ENCODE measurements around the gene HNRNPR. TPM values are rescaled to one million over a fixed set of nuclear protein-coding genes. Genes with fewer than 3 reads are reported as not detected.

The HNRNPR gene
- total and polyA plus RNA-seq, 9 of the 15 experiments (the other 6 are each of a cell fraction or from before 2014, with no cell fraction given): 80.9 to 372 (median 301) TPM

GRCh38 chr1:23322770-23323169 is 21.3 kb downstream of the HNRNPR start:
- Histone ChIP-seq H3K4me3 (no peak overlapping the region), H3K4me1 (replicated peaks in 1 of 2; ENCODE audit: control insufficient read depth in 2 of 2, insufficient read depth in 2 of 2, low read length in 2 of 2) (no peaks in the 10 kb centered on the region), H3K27me3 (ENCODE audit: control insufficient read depth in 2 of 2, insufficient read depth in 2 of 2, low read length in 2 of 2) (no peaks in the 10 kb centered on the region), H3K9me1 (ENCODE audit: control insufficient read depth, insufficient read depth, low read length) (no peaks in the 10 kb centered on the region), H3K79me2 (ENCODE audit: control insufficient read depth, insufficient read depth, low read length) (peaks cover 57% of the 10 kb centered on the region), H3K9ac (ENCODE audit: insufficient read depth in 1 of 2, low read depth in 2 of 2, low read length in 2 of 2) (no peak overlapping the region), H4K20me1 (replicated peaks; ENCODE audit: control insufficient read depth, insufficient read depth, low read length) (no peaks in the 10 kb centered on the region), H3K27ac (ENCODE audit: extremely low read depth, low read depth, low read length) (no peak overlapping the region), H3K36me3 (ENCODE audit: control insufficient read depth, insufficient read depth, low read length) (peaks cover 83% of the 10 kb centered on the region), H2AFZ (ENCODE audit: low read depth, low read length) (no peak overlapping the region), H3K9me3 (replicated peaks; ENCODE audit: control insufficient read depth, insufficient read depth, low read depth, low read length) (no peaks in the 10 kb centered on the region), H3K4me2 (ENCODE audit: insufficient read depth, low read length) (no peak overlapping the region)
- intact Hi-C loops (cut with micrococcal nuclease): no loop called here
- no peak for ATAC-seq
- FAIRE-seq: no peak
- TF ChIP-seq KLF13 (tag; IDR thresholded peaks at IDR 0.05; ENCODE audit: borderline replicate concordance, low read depth): no peak
- TF ChIP-seq ZNF146 (CRISPR knock-in tag; IDR thresholded peaks at IDR 0.05; ENCODE audit: unreplicated experiment): no peak
- TF ChIP-seq HMGN3 (IDR thresholded peaks at IDR 0.05; ENCODE audit: borderline replicate concordance, extremely low read depth, insufficient read length, low read depth, low read length): no peak
- no peak for TF ChIP-seq MTA2 (IDR thresholded peaks at IDR 0.05; ENCODE audit: low read depth)
- TF ChIP-seq RBM14 (IDR thresholded peaks at IDR 0.05; ENCODE audit: borderline replicate concordance, insufficient read depth, low read depth, low read length): no peak
- no peak for TF ChIP-seq SMARCB1 (IDR thresholded peaks at IDR 0.05; ENCODE audit: insufficient read length, low read depth)
- TF ChIP-seq ZC3H8 (IDR thresholded peaks at IDR 0.05): no peak
- TF ChIP-seq HLTF (IDR thresholded peaks at IDR 0.05): no peak
- TF ChIP-seq ZNF778 (CRISPR knock-in tag; IDR thresholded peaks at IDR 0.05): no peak
- TF ChIP-seq, protein P1, sequence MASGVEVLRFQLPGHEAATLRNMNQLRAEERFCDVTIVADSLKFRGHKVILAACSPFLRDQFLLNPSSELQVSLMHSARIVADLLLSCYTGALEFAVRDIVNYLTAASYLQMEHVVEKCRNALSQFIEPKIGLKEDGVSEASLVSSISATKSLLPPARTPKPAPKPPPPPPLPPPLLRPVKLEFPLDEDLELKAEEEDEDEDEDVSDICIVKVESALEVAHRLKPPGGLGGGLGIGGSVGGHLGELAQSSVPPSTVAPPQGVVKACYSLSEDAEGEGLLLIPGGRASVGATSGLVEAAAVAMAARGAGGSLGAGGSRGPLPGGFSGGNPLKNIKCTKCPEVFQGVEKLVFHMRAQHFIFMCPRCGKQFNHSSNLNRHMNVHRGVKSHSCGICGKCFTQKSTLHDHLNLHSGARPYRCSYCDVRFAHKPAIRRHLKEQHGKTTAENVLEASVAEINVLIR (CRISPR knock-in tag; IDR thresholded peaks at IDR 0.05): no peak
- no peak for TF ChIP-seq SAP30 (IDR thresholded peaks at IDR 0.05; ENCODE audit: borderline replicate concordance, insufficient read depth, low read depth, low read length, poor library complexity, severe bottlenecking)
- TF ChIP-seq ZNF354B (CRISPR knock-in tag; IDR thresholded peaks at IDR 0.05): no peak
- TF ChIP-seq TEAD1 (CRISPR knock-in tag; IDR thresholded peaks at IDR 0.05): no peak
- no peak for TF ChIP-seq NR2C2 (CRISPR knock-in tag; IDR thresholded peaks at IDR 0.05)
- TF ChIP-seq NR2C2 (tag; IDR thresholded peaks at IDR 0.05): no peak
- TF ChIP-seq MTA3 (IDR thresholded peaks at IDR 0.05; ENCODE audit: borderline replicate concordance): no peak
- POLR2A ChIA-PET: interaction anchor here (1.1 kb wide), 1 partner anchor 22 kb away, joined by 4 read pairs; the partner anchor contains the start of gene HNRNPR
- no peak for DNase-seq (ENCODE audit: extremely low read depth in 1 of 4, low spot score in 3 of 4)
- WGBS (ENCODE audit: insufficient coverage, low coverage, missing lambda C conversion rate): 90% methylated on average over 1 of the region's 1 CpG
- in situ Hi-C loops (cut with MboI): no loop called here
- TSS peak; percentile 3 for BruUV-seq (replicated peaks)
- CTCF ChIA-PET (ENCODE audit: low intra/inter-chr PET ratio): no interaction called here

Data from K562 (cell line).